DMS 273 (cell line): Measurements from ENCODE around the gene ELMO2.
A peak's percentile ranks its signal among the peaks of the same experiment; 100 is the strongest.

Experiments
- DNase-seq: peaks from one replicate; lab custom pipeline; 2025; ENCODE audit not compliant: unreplicated experiment; lab: John Stamatoyannopoulos, UW

The ELMO2 gene

GRCh38 chr20:46368902-46369268 lies 37.5 kb downstream of the ELMO2 start:
- no peak for DNase-seq

- no peak for DNase-seq
These were observed 38.2 kb downstream of the ELMO2 start for GRCh38 chr20:46367967-46368901.

DNA sequence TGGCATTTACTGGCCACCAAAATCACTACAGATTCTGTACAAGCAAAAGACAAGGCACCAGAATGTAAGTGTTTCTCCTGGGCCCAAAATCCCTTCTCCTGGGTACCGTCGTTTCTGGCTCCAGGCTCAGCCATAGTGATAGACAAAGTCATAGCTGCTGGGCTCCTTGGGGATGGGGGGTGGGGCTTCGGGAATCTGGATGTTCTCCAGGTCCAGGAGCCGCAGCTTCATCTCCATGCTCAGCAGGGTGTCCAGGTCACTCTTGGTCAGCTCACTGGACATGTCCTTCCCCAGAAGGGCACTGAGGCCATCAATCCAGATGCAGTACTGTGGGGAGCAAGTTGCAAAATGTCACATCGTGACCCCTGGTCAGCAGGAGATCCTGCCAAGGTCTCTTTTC lies 39.2 kb downstream of the ELMO2 start:
- no peak for DNase-seq

- DNase-seq = no peak
These were observed 39.6 kb downstream of the ELMO2 start for GRCh38 chr20:46366826-46367225.

- DNase-seq = no peak
These were observed 40.8 kb downstream of the ELMO2 start for GRCh38 chr20:46365487-46366220.

GRCh38 chr20:46364670-46365486 lies 41.5 kb downstream of the ELMO2 start:
- DNase-seq = peak; percentile 83

DNA sequence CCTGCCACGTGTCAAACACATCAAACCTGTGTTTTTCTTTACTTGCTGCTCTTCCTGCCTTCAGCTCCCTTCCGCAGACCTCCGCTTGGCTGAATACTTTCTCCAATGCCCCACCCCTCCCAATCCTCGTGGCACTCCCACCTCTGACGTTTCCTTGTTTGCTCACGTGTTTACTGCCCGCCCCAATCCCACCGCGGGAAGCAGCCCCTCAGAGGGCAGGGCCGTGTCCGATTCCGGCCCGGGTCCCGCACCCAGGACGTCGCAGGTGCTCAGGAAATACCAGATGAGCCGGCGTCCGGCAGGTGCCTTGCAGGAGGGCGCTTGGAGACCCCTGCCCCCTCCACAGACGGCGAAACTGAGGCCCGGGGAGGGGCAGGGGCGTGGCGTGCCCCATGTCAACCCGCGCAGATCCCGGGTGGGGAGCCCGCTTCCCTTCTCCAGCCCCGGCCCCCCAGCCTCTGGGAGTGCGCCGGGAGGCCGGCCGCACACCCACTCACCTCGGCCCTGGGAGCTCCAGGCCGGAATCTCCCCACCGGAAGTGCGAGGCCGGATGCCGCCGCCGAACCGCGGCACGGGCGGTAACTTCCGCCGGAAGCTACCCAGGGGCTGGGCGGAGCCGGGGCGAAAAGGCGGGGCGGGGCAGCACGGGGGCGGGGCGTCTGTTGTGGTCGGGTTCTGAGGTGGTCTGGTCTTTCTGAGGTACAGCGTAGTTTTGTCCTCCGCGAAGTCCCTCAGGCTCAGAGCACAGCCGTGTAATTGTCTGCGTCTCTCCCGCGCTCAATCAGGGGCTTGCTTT lies 42.3 kb downstream of the ELMO2 start:
- peak; percentile 93 for DNase-seq

DNA sequence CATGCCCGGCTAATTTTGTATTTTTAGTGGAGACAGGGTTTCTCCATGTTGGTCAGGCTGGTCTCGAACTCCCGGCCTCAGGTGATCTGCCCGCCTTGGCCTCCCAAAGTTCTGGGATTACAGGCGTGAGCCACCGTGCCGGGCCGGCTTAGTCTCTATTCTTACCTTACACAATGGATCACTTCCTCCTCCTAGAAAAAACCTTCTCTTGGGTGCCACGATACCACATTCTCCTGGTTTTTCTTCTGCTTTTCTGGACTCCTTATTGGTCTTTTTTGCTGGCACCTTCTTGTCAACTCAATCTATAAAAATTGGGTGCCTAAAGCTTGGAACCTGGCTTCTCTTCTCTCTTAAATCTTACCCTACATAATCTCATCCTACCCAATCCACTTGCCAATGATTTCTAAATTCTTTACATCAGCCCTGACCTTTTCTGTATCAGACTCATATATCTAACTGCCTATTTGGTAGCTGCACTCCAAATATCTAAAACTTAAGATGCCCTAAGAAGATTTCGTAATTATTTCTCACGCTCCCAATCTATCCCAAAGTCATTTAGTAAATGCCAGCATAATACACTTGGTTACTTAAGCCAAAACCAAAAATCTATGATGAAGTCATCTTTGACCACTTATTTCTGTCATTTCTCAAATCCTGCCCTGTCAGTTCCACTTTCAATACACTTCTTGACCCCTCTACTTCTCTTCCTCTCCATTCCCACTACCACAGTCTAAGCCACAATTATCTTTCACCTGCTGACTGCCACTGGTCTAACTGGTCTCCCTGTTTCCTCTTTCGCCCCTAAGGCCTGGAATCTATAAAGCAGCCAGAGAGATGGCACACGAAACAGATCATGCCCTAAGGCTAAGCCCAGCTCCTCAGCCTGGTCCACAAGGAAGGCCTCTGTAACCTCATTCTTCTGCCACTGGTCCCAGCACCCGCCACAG lies 43.2 kb downstream of the ELMO2 start:
- DNase-seq = no peak

DNA sequence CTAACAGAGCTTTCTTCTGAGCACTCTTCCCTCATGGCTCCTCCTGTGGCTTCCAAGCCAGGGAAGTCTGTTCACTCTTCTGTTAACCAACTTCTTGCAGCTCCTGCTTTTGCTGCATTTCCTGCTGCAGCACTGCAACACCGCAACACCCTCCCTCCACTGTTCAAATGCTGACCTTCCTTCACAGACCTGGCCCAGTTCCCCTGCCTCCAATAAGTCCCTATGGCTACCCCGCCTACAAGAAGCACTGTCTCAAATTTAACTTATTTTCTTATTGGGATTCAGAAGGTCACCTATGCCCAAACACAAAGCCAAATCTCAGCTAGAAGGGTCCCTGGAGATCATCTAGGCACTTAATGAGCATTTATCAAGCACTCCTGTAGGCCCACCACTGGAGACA lies 44.6 kb downstream of the ELMO2 start:
- DNase-seq = no peak

DNA sequence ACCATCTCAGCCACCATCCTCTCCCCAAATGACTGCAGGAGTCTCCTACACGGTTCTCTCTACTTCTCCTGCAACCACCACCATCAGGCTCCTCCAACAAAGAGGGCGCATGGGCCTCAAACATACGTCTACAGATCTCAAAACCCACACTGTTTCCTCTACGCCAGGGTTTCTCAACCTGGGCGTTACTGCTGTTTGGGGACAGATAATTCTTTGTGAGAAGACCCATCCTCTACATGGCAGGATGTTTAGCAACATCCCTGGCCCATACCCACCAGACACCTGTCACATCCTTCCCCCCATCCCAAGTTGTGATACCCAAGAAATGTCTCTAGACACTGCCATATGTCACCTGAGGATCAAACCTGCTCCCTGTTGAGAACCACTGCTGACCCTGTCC lies 45.0 kb downstream of the ELMO2 start:
- DNase-seq = no peak

DNA sequence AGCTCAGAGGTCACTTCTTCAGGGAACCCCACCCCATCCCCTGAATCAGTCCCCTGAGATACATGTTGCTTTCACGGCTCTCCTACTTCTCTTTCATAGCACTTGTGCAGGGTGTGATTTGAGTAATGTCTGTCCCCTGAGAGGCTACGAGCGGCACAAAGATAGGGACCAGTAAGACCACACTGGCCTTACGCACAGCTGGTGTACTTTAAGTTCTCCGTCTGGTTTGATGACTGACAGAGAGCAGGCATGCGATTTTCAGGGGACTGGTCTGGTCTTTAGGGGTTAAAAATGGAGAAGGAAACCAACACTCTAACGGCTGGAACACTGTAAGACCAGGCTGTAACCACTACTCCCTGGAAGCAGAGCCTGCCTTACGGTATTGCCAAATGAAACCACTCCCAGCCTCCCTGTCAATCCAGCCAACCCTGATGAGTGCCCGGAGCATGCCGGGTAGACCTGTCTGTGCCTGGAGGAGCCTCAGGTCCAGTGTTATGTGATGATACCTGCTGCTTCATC lies 47.1 kb downstream of the ELMO2 start:
- no peak for DNase-seq

DNA sequence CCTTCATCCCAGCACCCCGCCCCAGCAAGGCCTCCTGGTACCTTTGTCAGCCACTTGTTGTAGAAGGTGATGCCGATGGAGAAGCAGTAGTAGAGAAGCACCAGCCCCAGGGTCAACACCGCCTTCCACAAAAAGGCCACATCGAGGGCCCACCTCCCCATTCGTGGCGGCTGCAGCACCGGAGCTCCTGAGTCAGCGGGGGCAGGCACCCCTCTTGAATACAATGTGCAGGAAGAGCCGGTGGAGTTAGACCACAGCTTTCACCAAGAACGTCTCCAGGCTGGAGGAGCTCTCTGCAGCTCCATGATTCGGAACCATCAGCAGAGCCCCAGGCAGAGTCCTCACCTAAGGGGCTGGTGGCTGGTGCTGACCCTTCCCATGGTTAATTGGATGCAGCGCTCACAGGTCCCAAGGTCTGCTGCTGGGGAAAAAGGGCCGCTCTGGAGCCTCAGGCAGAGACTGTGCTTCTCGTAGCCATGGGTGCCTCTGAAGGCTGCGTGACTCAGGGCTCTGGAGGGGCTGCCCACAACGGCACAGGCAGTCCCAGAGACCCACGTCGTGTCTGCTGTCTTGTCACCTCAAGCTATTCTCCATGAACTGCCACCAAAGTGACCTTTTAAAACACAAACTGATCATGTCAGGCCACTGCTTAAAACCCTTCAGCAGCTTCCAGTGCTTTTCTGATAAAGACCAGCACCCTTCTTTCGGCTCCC lies 47.9 kb downstream of the ELMO2 start:
- no peak for DNase-seq

DNA sequence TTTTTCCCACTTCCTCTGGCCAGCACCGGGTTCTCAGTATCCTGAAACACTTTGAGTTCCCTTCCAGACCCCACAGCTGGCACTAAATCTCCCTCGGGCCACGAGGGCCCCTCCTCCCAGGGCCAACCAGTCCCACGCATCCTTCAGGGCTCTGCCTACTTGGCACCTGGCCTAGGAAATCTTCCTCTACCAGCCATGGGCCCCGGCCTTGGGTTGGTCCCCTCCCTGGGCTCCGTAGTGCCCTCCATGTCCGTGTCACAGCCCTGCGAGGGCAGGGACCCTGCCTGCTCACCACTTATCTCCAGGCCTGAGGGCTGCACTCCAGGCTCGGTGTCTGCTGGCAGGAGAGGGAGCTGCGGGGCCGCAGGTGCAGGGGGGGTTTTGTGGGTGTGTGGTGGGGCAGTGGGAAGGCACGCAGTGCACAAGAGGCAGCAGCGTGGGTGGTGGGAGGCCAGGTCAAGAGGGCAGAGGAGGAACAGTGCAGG lies 49.3 kb downstream of the ELMO2 start:
- DNase-seq = peak; percentile 58

DNA sequence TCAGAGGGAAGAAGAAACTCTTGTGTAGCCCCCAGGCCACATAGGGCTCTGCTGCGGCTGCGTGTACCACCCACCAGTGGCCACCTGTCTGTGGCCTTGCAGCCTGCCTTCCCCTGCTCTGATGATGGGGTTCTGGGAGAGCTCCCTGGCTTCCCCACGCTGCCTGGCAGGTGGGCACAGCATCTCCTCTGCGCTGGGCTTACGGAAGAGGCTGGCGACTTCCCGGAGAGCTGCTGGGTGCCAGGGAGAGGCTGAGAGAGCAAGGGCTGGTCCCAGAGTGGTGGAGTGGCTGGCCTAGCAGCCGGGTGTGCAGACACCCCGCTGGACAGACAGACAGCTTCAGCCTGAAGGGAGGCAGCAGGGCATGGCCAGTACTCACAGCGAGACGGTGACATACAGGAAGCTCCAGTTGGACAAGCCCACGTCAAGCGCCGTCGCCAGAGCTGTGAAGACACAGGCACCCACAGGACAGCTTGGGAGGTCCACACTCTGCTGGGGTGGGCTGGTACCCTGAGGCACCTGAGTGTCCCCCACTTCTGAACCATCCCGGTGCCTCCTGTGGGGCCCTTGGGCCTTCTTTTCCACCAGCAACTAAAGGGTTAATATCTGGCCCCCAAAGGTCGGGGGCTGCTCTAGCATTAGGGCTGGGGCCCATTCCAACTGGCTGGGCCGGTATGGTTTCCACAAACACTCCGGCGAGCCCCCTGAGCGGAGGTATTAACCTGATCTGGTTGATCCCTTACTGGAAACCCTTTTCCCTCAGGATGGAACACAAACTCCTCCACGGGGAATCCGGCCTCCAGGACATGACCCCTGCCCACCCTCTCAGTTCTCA lies 50.0 kb downstream of the ELMO2 start:
- no peak for DNase-seq

DNA sequence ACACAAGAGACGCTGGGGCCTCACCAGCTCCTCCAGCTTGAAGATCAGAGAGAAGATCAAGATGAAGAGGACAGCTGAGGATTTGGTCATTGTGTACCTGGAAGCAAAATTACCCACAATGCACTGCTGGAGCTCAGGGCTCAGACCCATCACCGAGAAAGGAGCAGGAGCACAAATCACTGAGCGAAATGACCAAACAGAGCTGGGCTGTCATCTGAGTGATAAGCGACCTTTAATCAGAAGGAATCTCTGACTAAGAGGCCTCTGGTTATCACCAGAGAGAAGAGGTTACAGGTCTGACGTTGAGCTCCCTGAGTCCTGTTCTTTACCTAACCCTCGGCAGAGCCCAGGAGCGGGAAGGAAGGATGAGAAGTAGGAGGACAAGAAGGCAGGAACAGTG lies 50.6 kb downstream of the ELMO2 start:
- no peak for DNase-seq

- DNase-seq = no peak
These were observed 51.3 kb downstream of the ELMO2 start for GRCh38 chr20:46354920-46355654.

GRCh38 chr20:46354207-46354555 lies 52.2 kb downstream of the ELMO2 start:
- no peak for DNase-seq
